Stimulated activated CD8-positive, alpha-beta memory T cell treated with anti-CD3 and anti-CD28 coated beads, Interleukin-4, amount 100 ng/mL, for 24 hours (primary cell): ENCODE measurements around the gene TM9SF1.

Experiments used
- DNase-seq: peaks from one replicate; pipeline ENCODE4 v3.0.0-alpha.2; 2020; ENCODE audit warnings: low read depth

The TM9SF1 gene, protein sequence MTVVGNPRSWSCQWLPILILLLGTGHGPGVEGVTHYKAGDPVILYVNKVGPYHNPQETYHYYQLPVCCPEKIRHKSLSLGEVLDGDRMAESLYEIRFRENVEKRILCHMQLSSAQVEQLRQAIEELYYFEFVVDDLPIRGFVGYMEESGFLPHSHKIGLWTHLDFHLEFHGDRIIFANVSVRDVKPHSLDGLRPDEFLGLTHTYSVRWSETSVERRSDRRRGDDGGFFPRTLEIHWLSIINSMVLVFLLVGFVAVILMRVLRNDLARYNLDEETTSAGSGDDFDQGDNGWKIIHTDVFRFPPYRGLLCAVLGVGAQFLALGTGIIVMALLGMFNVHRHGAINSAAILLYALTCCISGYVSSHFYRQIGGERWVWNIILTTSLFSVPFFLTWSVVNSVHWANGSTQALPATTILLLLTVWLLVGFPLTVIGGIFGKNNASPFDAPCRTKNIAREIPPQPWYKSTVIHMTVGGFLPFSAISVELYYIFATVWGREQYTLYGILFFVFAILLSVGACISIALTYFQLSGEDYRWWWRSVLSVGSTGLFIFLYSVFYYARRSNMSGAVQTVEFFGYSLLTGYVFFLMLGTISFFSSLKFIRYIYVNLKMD

DNA sequence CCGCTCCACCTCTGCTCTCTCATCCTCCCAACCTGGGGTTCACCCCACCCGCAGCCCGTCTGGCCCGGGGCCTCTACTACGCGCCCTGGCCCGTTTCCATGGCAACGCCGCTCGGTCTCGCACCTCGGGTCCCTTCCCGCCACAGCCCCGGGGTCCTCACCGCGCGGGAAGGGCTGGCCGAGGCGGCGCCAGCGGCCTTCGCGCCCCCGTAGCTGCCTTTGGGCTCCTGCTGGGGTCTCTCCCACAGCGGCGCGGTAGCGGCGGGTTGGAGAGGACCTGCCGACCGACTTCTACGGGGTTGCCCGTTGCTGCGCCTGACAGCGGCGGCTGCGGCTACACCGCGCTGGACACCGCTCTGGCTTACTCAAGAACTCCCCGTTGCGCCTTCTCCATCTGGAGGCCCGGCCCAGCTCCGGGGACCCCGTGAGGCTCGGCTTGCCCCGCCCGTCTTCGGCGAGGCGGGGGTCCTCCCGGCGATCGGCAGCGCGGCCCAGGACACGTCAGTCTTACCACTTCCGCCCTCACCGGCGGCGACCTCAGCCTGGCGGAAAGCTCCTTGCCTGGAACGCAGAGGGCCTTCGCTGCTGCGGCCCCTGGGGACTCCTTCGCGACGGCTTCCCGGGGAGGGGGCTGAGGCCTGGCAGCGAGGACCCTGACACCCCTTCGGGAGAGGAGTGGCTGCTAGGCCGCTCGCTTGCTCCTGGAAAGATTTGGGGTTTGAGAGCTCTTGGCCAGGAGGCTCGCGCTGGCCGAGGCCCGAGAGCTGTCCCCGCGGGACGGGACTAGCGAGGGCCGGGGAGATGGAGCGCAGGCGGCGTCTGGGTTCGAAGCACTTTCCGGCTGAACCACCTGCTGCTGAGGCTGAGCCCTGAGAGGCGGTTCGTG, at the start of gene TM9SF1:
Gene TM9SF1, minus strand, starts transcription at position 256 of the 885 bp plus-strand sequence. CDS start 422 bp downstream, outside the sequence.
- DNase-seq: peak; percentile 79

DNA sequence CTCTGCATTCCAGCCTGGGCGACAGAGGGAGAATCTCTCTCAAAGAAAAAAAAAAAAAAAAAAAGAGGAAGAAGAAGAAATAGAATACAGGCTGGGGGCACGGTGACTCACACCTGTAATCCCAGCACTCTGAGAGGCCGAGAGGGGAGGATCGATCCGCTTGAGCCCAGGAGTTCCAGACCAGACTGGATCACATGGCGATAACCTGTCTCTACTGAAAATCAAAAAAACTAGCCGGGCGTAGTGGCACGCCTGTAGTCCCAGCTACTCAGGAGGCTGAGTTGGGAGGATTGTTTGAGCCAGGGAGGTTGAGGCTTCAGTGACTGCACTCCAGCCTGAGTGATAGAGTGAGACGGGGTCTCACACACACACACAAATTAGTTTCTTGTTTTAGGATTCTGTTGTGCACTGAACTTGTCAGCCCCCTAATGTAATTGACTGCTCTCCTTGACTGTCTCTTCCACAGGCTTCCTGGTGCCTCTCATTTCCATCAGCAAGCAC, 48.1 kb upstream of the TM9SF1 start:
- DNase-seq: no peak

DNA sequence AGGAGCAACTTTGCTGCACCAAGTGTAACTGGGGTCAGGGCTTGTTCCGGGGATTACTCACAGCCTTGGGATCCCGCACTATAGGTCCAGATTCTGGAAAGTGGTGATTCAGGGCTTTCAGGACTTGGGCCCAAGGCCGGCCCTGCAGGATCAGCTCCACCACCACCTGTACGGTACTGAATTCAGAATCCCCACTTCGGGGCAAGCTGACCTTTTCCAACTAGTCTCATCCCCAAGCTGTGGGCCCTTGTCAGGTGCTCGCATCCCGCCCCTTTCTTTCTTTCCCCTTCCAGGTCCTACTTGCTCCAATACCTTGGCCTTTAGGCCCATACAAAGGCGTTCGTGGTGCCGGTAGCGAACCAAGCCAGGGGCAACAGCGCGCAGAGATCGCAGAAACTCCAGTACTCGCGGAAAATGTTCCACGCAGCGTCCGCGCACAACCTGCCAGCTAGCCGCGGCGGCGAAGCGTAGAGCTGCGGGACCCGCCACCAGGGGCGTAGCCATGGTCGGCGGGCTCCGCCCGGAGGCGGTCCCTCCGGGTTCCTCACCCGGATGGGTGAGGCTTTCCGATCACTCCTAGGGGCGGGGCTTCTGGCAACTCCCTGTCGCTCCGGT, 46.7 kb upstream of the TM9SF1 start:
- peak; percentile 89 for DNase-seq

DNA sequence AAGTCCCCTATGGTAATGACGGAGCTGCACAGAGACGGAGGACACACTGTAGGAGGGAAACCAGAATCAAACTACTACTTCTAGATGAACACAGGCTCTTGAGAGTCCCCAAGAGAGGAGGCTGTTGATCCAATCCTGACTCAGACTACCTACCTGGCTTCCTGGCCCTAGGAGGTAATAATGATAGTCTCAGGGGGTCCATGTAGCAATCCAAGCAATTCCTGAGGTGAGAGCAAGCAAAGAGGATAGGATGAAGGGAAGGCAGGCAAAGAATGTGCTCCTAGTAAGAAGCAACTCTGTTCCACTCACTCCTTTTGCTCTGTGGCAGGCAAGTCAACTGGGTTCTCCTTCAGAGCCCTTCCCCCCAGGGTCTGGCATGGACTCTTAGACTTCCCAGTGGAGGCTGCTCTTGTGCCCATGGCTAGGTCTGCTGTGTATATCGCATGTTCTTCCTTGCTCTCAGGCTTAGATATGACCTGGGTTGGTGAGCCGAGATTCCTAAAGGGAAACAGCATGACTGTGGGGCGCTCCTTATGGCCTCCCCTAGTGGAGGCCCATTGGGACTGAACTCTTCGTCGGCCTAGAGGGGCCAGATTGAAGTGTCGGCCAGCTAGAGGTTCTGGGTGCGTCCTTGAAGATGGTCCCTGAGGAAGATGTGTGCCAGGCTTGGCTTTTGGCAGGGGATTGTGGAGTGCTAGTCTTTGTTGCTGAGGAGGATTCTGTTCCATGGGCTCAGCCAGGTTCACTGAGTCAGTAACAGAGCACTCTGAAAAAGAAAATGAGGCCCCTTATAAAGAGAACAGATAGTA, 45.1 kb upstream of the TM9SF1 start:
- DNase-seq: no peak

DNA sequence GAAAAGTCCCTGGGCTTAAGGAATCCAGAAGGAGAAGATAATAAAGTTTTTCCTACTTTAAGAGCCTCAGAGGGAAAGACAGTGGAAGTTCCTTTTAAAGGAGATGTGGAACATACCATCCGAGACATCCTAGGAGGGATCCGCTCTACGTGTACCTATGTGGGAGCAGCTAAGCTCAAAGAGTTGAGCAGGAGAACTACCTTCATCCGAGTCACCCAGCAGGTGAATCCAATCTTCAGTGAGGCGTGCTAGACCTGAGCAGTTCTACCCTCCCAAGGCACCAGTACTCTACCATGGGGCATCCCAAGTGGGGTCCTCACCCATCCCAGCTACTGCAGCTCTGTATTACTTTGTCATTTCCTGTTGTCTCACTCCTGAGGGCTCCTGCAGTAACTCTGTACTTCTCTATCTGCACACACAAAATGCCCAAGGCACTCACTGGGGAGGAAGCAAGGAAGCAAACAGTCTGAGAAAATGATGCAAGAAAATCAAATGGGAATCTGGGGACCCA, 43.3 kb upstream of the TM9SF1 start:
- no peak for DNase-seq

DNA sequence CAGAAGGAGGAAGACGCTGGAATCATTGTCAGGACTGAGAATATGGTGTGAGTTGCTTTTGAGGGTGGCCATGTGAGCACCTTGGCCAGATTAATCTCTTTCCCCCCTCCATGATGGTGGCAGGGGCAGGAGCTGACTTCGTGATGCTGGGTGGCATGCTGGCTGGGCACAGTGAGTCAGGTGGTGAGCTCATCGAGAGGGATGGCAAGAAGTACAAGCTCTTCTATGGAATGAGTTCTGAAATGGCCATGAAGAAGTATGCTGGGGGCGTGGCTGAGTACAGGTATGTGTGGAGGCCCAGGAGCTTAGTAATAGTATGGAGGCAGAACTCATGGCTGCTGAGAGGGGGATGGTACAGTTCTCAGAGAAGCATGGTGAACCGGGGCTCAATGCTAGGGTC, 42.9 kb upstream of the TM9SF1 start:
- DNase-seq: no peak

DNA sequence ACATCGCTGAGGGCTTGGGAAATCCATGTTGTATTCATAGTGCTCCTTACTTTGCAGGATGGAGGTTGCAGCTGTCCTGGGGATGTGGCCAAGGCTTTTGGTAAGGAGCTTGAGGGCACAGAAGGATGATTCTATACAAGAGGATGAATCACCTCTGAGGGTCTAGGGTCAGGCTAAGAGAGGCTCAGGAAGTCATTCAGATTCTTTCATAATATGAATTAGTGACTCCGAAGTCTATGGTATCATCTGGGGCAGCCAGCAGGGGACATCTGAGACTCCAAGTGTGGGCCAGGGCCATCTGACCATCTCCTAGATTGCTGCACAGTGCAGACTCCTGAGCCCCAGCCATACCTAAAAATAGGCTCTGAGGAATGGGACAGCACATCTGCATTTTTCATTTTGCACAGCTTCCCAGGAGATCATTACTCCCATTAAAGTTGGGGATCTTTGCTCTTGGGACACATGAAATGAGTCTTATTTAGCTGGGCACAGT, 42.3 kb upstream of the TM9SF1 start:
- DNase-seq: no peak

DNA sequence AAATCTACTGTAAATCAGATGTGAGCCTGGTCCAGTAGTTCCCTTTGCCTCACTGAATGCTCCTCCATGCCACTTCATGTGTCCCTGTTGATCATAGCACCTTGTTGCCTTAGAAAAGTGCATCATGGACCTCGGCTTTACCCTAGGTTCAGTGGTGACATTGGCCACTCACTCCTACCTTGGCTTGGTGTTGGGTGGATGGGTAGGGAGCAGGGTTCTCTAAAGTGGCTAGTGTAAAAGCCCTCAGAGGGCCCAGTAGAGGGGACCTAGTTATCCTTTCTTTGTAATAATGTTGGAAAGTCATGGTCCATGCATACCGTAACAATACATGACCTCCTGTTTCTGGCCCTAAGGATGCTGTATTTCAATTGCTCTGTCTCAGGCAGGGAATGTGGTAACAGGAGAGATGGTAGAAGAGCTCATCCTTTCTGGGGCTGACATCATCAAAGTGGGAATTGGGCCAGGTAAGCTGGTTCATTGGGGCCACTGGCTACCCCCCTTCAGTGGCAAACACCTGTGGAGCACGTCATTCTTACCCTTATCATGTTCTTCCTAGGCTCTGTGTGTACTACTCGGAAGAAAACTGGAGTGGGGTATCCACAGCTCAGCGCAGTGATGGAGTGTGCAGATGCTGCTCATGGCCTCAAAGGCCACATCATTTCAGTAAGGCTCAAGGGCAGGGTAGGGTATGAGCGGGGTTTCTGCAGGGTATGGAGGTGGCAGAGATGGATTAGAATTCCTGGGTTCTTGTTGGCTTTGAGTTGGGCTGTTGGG, 41.6 kb upstream of the TM9SF1 start:
- DNase-seq: no peak

DNA sequence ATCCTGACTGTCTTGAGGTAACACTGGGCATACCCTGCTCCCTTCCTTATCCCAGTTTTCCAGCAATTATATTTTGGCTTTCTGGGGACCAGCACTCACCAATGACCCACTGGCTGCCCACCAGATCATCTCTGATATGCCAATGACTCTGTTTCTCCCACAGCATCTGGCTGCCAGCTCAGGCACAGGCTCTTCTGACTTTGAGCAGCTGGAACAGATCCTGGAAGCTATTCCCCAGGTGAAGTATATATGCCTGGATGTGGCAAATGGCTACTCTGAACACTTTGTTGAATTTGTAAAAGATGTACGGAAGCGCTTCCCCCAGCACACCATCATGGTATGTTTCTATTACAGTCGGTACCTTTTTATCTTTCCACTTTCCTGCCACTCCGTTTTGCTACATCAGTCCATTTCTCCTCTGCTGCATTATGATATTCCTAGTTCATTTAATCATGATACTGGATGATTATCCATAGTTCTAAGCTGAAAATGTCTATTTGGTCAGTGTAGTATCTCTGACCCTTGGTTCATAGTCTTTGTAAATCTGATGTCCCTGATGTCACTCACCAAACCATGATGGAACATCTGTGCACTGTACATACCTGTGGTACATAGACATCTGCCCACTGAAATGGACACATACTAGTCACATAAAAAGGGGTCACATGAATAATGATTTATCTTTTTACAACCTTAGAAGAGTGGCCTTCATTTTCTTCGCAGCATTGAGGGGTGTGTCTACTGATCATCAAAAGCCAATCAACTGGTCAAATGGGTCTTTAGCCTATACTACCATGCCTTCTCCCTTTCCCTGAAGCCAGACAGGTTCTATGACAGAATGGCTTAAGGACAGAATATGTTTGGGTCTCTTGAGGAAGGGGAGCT, 40.8 kb upstream of the TM9SF1 start:
- DNase-seq: no peak

DNA sequence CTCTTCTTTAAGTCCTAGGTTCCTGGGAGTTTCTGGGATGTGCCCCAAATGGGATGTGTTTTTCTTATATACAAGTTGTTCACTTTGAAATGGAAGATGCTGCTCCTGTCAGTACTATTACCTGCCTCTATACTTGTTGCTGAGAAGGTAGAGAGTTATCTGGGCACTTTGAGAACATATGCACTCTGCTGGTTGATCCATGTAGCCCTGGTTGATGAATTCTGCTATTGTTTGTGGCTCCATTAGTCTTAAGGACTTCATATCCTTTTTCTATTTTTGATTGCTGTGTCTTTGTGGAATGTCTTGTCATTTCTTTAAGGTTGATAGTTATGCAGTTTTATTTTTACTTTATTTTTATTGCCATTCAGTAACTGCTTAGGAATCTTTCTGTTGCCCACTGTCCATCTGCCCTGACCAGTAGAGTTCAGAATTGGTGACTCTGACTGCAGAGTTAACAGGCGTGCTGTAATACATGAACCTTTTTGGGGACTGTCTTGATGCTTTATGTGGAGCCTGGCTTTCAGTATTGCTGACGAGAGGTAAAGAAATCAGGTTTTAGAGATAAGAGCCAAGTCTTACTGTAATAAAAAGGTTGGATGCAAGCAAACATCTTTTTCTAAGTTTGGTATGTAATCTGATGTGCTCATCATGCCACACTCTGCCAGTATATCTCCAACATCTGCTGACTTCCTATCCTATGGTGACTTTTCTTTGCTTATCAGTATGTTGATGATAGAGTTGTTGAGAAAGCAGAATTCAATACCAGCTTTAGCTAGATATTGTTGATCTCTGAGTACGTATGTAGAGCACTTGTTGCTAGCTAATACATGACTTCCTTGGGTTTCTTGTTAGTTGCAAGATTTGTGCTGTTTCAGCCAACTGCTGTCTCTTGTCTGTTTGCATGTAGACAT, 39.1 kb upstream of the TM9SF1 start:
- no peak for DNase-seq

DNA sequence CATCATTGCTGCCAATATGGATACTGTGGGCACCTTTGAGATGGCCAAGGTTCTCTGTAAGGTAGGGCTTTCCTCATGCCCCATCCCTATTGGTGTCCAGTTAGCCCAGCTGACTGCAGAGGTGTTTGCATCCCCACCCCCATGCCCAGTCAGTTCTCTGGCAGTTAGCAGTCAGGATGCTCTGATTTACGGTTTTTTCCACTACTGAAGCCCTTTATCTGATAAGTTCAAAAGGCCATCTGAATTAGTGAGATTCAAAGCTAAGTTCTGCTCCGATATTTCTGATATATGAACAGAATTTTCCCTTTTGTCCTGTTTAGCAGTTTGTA, 38.3 kb upstream of the TM9SF1 start:
- no peak for DNase-seq

DNA sequence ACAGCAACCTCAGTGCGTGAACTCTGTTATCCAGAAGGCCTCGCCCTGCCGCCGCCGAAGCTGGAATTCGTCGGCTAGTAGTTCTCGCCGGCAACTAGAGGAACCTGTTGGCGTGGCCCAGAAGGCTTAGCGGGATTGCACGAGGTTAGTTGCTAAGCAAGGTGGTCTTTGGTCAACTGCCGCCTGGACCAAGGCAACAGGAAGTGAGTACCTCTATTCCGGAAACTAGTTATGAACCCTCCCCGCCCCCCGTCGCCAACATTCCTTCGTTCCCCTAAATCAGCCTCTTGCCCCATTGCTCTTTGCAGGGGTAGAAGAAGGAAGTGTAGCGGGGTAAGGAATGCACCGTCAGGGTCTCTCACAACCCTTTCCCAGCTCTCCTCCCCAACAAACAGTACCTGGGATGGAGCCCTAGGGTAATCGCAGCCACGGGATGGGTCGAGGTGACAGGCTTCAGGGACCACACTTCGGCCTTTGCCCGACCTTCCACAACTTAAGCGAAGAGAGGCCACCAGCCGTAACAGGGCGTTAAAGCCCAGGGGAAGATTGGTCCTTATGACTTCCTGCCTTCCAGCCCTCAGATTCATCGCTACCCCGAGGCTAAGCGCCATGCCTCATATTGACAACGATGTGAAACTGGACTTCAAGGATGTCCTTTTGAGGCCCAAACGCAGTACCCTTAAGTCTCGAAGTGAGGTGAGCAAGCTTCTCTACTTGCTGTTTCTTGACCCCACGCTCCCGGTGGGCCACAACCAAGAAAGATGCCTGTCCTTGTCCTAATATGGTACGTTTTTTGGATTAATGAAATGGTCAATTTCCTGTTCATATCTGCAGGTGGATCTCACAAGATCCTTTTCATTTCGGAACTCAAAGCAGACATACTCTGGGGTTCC, 37.6 kb upstream of the TM9SF1 start, which contains the start of gene GMPR2:
Gene GMPR2, plus strand, starts transcription at position 285 of the 893 bp plus-strand sequence. Its CDS starts 325 bp downstream, at position 610.
- DNase-seq: no peak

DNA sequence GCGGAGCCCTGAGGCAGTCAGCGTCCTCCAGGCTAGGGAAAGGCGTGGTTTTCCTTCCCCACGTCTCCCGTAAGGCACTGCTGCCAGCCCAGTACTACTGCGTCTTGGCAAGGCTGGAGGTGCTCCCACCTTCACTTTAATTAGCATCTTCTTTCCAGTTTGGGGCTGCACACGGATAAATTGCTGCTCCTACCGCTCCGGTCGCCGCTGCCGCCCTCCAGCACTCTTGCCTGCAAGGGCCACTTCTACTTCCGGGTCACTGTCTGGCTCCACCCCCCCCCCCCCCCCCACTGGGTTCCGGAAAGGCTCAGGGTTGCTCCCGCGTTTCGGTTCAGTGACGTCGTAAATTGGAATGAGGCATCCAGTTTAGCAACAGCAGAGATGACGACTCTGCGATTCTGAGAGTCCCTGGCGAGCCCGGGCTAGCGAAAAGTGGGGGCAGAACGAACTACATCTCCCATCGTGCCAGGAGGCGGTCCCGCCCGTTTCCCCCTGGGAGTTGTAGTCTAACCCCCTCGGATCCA, 36.9 kb upstream of the TM9SF1 start, which contains the start of gene NEDD8:
Gene NEDD8, minus strand, starts transcription at position 247 of the 524 bp plus-strand sequence. Its CDS starts 100 bp downstream, at position 147.
- DNase-seq: peak; percentile 78

DNA sequence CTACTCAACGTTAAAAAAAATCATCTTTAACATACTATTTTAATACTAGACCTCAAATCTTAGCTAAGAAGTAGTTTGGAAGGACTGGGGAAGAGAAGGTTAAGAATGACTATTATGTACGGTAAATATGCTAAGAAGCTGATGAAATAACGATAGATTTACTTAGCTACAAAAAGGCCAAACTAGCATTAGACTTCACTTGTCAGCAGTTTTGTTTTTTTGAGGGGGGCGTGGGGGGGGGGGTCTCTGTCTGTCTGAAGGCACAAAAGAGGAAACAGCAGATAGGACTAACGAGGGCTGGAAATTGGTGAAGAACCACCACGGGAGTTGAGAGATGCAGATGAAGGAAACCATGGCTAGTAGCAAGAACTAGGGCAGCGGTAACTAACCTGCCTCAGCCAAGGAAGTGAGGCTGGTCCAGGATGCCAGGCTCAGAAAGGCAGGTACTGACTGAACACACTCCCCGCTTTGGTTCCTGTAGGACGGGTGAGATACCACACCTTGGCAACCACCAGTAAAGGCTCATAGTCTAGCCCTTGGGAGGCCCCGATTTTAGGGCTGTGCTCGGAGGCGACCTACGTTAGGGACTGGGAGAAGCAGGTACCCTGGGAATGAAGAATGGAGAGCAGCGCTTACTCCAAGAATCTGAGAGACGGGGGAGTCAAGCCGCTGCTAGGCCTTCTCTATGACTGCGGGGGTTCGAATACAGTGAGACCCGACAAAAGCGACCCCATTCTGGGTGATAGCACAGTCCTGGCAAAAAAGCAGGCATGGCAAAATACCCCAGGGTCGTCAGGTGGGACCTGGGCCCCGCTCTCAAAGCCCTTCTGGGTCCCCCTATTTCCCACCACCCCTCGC, 36.3 kb upstream of the TM9SF1 start:
- no peak for DNase-seq

DNA sequence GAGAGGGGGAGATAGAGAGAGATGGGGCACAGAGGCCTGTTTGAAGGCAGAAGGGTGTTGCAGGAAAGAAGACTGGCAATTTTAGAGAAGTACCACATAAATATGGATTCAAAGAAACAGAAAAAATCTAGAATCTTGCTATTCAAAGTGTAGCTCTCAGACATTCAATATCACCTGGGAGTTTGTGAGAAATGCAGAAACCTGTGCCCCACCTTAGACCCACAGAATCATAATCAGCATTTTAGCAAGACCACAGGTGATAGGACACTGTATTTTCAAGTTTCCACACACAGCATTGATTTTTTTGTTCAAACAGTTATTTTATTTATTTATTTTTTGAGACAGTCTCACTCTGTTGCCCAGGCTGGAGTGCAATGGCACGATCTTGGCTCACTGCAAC, 33.7 kb upstream of the TM9SF1 start:
- no peak for DNase-seq
